Ammon's horn (tissue), 1 donor: ENCODE data around the gene OR4C5.
"Not testable (repeated sequence)": the region's sequence is repeated elsewhere in the genome, so short reads cannot be mapped to it uniquely, and the experiment has no call there.

Experiments
- DNase-seq: peaks from one replicate; pipeline ENCODE4 v3.0.0-alpha.2; 2016; ENCODE audit warnings: low spot score

Gene OR4C5

DNA sequence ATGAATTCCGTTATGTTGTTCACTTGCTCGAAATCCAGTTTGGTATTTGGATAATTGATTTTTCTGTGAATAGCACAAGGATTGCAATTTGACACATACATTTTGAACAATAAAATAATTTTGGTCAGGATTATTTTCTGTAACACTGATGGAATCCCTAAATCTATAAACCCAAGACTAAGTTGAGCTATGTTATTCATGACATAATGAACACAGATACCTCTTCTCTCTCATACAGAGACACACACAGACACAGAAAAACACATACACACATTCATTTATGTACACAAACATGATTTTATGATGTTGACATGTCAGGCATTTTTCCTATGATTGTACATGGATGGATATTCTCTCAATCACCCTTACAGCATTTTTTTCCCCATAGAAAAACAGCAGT, at the start of gene OR4C5:
OR4C5 (minus strand) TSS at position 101 of the 400 bp plus-strand sequence; CDS start at position 101, 0 bp downstream.
- DNase-seq: no peak

DNA sequence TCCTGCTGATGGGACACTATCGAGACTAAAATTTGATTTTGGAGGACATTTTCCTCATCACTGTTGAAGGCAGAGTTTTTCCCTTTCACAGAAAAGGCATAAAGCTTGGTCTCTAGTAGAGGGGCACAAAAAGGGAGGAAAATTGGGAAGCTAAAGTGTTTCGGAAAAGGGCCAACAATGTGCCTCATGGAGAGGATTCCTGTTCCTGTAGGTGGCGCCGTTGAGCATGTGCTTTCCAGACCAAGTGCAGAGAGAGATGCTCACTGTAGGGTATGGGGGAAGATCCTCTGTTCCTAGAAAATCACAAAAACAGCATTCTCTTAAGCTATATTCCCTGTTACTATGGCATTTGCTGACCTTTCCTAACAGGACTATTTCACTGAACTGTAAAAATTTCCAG, 18.4 kb upstream of the OR4C5 start:
- no peak for DNase-seq

DNA sequence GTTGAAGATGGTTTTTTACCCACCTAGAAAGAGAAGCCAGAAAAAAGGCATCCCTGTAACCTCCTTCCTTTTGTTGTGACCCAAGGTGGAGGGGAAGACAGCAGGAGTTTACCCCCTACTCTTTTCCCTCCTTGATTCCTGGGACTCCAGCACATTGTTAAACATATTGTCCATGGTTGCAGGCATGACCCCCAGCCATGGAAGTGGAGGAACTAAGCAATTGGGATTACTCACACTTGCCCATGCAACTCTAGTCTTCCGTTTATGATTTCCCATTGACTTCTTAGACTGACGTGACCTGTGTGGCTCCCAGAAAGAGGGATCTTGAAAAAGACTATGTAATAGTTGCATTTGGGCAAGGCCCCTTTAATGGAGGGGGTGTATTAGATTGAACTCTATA, 17.9 kb upstream of the OR4C5 start:
- not testable (repeated sequence) for DNase-seq

DNA sequence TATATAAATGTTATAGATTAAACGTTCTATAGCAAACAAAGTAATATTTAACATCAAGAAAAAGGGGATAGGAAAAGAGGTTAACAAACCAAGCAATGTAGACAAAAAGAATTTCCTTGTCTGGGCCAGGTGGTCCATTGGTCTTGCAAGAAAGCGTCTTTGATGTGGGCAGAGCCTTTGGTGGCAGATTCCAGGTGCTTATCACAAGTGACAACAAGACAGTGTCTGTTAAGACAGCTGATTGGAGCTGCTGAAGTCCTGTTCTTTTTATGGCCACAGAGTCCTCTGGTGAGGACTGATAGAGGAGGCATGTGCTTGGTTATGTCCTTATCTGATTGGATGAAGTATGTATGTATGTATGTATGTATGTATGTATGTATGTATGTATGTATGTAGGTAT, 5.0 kb downstream of the OR4C5 start:
- DNase-seq: not testable (repeated sequence)

DNA sequence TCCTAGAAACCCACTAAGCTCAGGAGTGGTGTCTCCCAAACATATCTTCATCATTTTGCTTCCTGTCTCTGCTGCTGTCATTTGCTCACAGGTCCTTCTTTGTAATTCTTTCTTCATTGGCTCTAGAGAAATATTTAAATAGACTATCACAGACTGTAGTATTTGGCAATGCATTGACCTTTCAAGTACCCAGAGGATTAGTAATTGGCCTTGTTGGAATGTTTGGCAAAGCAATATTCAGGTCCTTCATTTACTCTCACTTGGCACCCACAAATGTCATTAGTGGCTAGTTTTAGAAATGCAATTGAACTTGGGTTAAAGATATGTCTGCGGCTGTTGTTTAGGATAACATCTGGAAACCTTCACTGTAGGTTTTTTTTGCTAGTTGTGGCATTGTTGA, 11.6 kb downstream of the OR4C5 start:
- no peak for DNase-seq

DNA sequence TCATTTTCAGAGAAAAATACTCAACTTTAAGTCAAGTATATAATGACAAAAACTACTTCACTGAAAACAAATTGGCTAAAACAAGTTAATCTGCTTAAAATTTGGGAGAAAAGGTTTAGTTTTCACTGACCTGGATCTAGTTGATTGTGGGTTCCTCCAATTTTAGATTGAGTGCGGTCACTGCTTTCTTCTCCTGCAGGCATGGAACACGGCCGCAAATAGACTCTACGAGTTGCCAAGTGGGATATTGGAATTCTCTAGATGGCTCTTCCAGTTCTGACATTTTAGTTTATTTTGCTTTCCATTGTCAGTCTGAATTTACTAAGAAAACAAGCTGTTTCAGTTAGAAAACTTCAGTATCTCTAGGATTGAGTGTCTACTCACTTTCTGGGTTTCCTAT, 12.3 kb downstream of the OR4C5 start:
- no peak for DNase-seq

DNA sequence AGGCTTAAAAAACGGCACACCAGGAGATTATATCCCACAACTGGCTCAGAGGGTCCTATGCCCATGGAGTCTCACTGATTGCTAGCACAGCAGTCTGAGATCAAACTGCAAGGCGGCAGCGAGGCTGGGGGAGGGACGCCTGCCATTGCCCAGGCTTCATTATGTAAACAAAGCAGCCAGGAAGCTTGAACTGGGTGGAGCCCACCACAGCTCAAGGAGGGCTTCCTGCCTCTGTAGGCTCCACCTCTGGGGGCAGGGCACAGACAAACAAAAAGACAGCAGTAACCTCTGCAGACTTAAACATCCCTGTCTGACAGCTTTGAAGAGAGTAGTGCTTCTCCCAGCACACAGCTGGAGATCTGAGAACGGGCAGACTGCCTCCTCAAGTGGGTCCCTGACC, 20.0 kb downstream of the OR4C5 start:
- not testable (repeated sequence) for DNase-seq

DNA sequence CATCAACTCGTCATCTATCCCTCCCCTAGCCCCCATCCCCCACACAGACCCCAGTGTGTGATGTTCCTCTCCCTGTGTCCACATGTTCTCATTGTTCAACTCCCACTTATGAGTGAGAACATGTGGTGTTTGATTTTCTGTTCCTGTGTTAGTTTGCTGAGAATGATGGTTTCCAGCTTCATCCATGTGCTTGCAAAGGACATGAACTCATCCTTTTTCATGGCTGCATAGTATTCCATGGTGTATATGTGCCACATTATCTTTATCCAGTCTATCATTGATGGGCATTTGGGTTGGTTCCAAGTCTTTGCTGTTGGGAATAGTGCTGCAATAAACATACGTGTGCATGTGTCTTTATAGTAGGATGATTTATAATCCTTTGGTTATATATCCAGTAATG, 23.8 kb downstream of the OR4C5 start:
- DNase-seq: not testable (repeated sequence)

DNA sequence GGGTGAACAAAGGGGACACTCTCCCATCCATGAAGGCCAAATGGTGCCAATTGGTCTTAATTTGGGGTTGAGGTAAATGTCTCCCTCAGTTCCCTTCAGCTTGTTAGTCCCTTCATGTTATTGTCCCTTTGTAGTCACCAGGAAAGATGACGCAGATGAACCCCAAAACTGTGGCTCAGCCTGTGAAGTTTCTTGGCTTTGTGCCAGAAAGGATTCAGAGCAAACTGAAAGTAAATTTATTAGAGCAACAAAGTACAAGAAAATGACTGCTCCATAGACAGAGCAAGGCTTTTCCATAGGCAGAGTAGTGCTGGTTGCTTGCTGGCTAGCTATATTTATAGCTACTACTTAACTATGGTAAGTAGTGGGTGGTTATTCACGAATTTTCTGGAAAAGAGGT, 24.8 kb downstream of the OR4C5 start:
- no peak for DNase-seq

DNA sequence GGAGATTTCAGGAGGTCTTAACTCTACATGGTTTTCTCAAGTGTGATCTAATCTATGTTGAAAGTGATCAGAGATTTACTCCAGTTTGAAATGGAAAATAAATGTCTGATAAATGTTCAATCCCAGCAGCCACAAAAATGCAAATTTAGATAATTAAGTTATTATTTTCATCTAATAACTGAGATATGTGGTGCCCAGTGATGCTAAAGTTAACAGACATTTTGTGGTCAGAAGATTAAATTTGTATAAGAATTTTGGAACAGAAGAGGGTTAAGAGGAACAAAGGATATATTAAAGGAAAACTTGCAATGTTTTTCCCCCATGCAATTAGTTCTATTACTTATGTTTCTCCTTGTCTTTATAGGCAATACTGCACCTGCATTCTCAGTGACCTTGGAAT, 41.6 kb downstream of the OR4C5 start, which contains the start of gene OR4C3:
OR4C3 (plus strand) TSS at position 301 of the 400 bp plus-strand sequence. CDS start 102 bp downstream, outside the sequence.
- not testable (repeated sequence) for DNase-seq

DNA sequence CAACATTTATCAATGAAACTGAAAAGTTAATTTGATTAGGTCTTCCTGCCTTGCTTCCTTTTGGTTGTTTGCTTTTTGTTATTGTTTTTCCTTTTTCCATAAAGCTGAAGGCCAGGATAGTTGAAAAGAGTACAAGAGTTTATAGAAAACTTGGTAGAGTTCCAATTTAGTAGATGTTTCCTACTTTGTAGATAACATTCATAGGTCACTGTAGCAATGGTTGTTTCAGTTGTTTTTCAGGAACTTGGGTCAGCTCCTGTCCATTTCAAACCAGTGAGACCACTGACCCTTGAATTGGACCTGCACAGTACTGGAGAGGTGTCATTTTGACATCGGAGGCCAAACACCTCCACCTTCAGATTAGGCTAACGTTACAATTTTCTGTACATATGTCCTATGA, 46.5 kb downstream of the OR4C5 start:
- not testable (repeated sequence) for DNase-seq
